ENCODE measurements around the gene HOMEZ.
"Not testable (repeated sequence)": the region's sequence is repeated elsewhere in the genome, so short reads cannot be mapped to it uniquely, and the experiment has no call there.

HOMEZ gene

DNA sequence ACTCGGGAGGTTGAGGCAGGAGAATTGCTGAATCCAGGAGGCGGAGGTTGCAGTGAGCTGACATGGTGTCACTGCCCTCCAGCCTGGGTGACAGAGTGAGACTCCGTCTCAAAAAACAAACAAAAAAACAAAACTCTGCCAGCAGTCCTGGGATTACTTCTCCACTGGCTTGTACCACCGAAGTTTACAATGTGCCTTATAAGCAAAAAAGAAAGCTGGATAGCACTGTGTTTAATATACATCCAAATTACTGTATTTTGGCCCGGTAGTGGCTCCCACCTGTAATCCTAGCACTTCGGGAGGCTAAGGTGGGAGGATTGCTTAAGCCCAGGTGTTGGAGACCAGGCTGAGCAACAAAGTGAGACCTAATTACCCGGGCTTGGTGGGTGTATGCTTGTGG, 16.7 kb downstream of the HOMEZ start:
- DNase-seq (ENCODE audit: extremely low spot score): no peak
- ChIA-PET POLR2A (interaction anchor here (1.2 to 5.2 kb wide), 3 partner anchors 17 to 37 kb away, joined by 3 to 18 read pairs (median 5); partner anchors contain the start of genes BCL2L2, HOMEZ and PPP1R3E), CTCF (no interaction called here)
- TF ChIP-seq CTBP1 (IDR thresholded peaks at IDR 0.05; ENCODE audit: borderline replicate concordance) (no peak), TARDBP (IDR thresholded peaks at IDR 0.05) (no peak), BHLHE40 (IDR thresholded peaks at IDR 0.05; ENCODE audit: borderline replicate concordance) (no peak), HDGF (IDR thresholded peaks at IDR 0.05; ENCODE audit: borderline replicate concordance) (no peak), L3MBTL2 (conservative IDR thresholded peaks at IDR 0.05) (no peak), SUZ12 (IDR thresholded peaks at IDR 0.05) (no peak), SP1 (IDR thresholded peaks at IDR 0.05) (no peak), LEF1 (IDR thresholded peaks at IDR 0.05; ENCODE audit: borderline replicate concordance) (no peak), FOXM1 (IDR thresholded peaks at IDR 0.05; ENCODE audit: borderline replicate concordance) (no peak)

DNA sequence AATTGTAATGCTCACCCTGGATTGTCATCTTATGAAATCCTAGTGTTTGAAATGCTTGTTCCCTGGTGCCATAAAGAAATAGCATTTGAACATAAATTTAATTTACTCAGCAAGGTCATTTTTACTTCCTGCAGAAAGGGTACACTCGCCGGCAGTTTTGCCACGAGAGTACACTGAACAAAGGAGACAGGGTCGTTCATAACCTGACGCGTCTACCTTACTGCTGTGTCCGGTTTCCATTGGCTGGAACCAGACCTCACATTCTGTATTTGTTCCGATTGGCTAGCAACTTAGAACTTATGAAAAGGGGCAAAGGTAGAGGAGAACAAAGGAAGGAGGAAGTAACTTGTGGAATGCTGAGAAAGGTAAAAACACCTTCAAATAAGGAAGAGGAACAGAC, 25.1 kb downstream of the HOMEZ start:
- DNase-seq (ENCODE audit: extremely low spot score): not testable (repeated sequence)
- ChIA-PET POLR2A (interaction anchor here (1.3 to 2.4 kb wide), 3 partner anchors 9 to 41 kb away, joined by 3 to 11 read pairs (median 6); partner anchors contain the start of genes HOMEZ and PPP1R3E), CTCF (interaction anchor here (1.0 kb wide), 1 partner anchor 79 kb away, joined by 3 read pairs; no protein-coding TSS in a partner anchor)

DNA sequence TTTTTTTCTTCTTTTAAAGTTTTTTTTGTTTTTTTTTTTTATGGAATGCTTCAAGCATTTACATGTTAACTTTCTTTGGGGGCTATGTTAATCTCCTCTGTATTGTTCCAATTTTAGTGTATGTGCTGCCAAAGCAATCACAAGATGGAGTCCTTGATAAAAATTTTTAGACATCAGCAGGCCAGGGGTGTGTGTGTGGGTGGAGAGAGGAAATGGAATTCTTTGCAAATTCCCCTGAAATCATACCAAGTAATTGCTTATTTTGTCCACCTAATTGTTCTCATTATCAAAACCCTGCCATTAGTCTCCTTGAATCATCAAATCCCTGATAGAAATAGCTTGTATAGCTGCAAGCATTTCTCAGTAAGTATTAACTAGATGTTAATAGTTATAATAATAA, 26.5 kb downstream of the HOMEZ start:
- TF ChIP-seq TARDBP (IDR thresholded peaks at IDR 0.05) (no peak), LEF1 (IDR thresholded peaks at IDR 0.05; ENCODE audit: borderline replicate concordance) (no peak), SUZ12 (IDR thresholded peaks at IDR 0.05) (no peak)
- ChIA-PET POLR2A (interaction anchor here (1.3 to 2.4 kb wide), 3 partner anchors 11 to 43 kb away, joined by 3 to 11 read pairs (median 6); partner anchors contain the start of genes HOMEZ and PPP1R3E), CTCF (interaction anchor here (0.7 to 1.3 kb wide), 2 partner anchors 42 to 102 kb away, joined by 4 to 5 read pairs; no protein-coding TSS in a partner anchor)
- no peak for DNase-seq (ENCODE audit: extremely low spot score)

DNA sequence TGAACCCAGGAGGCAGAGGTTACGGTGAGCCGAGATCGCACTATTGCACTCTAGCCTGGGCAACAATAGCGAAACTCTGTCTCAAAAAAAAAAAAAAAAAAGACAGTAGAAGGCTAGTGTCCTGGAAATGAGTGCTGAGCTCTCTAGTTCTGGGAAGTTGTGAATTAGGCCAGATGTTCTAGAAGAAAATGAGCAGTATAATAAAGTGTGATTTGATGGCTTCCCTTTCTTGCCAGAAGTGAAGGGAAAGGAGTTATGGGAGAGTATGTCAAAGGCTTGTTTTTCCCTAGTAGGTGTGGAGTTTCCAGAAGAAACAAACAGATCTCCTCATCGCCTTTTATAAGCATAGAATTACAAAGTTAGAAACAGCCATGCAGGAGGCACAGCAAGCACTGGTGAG, 27.7 kb downstream of the HOMEZ start:
- TF ChIP-seq SUZ12 (IDR thresholded peaks at IDR 0.05): no peak
- TF ChIP-seq LEF1 (IDR thresholded peaks at IDR 0.05; ENCODE audit: borderline replicate concordance): no peak
- TF ChIP-seq FOXM1 (IDR thresholded peaks at IDR 0.05; ENCODE audit: borderline replicate concordance): no peak
- TF ChIP-seq CTBP1 (IDR thresholded peaks at IDR 0.05; ENCODE audit: borderline replicate concordance): no peak
- no peak for TF ChIP-seq FOXK2 (IDR thresholded peaks at IDR 0.05)
- no peak for TF ChIP-seq NFRKB (IDR thresholded peaks at IDR 0.05)
- TF ChIP-seq ZNF384 (IDR thresholded peaks at IDR 0.05): no peak
- no peak for TF ChIP-seq L3MBTL2 (conservative IDR thresholded peaks at IDR 0.05)
- TF ChIP-seq ELF4 (IDR thresholded peaks at IDR 0.05): no peak
- no peak for TF ChIP-seq FOXA1 (IDR thresholded peaks at IDR 0.05)
- no peak for TF ChIP-seq ARNT (IDR thresholded peaks at IDR 0.05)
- TF ChIP-seq SP1 (IDR thresholded peaks at IDR 0.05): no peak
- TF ChIP-seq HDGF (IDR thresholded peaks at IDR 0.05; ENCODE audit: borderline replicate concordance): no peak
- no peak for TF ChIP-seq TARDBP (IDR thresholded peaks at IDR 0.05)
- no peak for TF ChIP-seq BHLHE40 (IDR thresholded peaks at IDR 0.05; ENCODE audit: borderline replicate concordance)
- TF ChIP-seq, protein P1, sequence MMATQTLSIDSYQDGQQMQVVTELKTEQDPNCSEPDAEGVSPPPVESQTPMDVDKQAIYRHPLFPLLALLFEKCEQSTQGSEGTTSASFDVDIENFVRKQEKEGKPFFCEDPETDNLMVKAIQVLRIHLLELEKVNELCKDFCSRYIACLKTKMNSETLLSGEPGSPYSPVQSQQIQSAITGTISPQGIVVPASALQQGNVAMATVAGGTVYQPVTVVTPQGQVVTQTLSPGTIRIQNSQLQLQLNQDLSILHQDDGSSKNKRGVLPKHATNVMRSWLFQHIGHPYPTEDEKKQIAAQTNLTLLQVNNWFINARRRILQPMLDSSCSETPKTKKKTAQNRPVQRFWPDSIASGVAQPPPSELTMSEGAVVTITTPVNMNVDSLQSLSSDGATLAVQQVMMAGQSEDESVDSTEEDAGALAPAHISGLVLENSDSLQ (IDR thresholded peaks at IDR 0.05): no peak
- ChIA-PET POLR2A (no interaction called here), CTCF (interaction anchor here (0.7 kb wide), 1 partner anchor 87 kb away, joined by 6 read pairs; no protein-coding TSS in a partner anchor)
- no peak for DNase-seq (ENCODE audit: extremely low spot score)

DNA sequence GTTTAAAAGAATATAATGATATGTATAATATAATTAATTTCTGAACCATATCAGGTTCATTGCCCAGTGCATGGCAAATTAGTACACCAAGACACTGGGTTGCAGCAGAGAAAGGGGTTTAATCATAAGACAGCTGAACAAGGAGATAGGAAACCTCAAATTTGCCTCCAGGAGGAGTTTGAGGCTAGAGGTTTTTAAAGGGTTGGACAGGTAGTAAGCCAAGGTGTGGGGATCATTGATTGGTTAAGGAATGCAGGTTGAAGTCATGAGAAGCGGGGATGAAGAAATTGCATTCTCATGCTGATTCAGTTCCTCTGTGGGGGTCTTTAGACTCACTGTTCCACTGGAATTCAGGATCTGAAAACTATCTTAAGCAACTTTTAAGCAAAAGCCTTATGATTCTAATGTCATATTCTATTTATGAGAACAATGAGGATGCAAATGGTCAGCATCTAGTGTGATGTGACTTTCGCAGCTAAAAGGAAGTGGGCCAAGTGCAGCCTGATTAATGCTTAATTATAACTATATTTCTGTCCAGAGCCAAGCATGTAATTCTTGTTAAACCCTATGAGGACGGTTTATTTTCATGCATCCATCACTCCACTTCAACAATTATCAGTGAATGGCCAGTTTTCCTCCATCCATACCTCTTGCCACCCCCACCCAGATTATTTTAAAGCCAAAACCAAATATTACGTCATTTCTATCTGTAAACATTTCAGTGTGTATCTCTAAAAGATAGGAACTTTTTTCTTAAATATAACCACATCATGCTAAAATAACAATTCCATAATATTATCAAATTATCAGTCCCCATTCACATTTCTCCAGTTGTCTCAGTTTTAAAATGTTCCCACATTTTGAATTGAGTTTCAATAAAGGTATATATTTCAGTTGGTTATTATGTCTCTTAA, 33.3 kb downstream of the HOMEZ start:
- DNase-seq (ENCODE audit: extremely low spot score): no peak
- CTCF ChIA-PET: no interaction called here
- TF ChIP-seq ZNF384 (IDR thresholded peaks at IDR 0.05) (no peak), FOXK2 (IDR thresholded peaks at IDR 0.05) (no peak), L3MBTL2 (conservative IDR thresholded peaks at IDR 0.05) (no peak), BHLHE40 (IDR thresholded peaks at IDR 0.05; ENCODE audit: borderline replicate concordance) (no peak), LEF1 (IDR thresholded peaks at IDR 0.05; ENCODE audit: borderline replicate concordance) (no peak), FOXA1 (IDR thresholded peaks at IDR 0.05) (no peak), FOXM1 (IDR thresholded peaks at IDR 0.05; ENCODE audit: borderline replicate concordance) (no peak), HDGF (IDR thresholded peaks at IDR 0.05; ENCODE audit: borderline replicate concordance) (no peak), NFRKB (IDR thresholded peaks at IDR 0.05) (no peak), SP1 (IDR thresholded peaks at IDR 0.05) (no peak)
- POLR2A ChIA-PET: no interaction called here

DNA sequence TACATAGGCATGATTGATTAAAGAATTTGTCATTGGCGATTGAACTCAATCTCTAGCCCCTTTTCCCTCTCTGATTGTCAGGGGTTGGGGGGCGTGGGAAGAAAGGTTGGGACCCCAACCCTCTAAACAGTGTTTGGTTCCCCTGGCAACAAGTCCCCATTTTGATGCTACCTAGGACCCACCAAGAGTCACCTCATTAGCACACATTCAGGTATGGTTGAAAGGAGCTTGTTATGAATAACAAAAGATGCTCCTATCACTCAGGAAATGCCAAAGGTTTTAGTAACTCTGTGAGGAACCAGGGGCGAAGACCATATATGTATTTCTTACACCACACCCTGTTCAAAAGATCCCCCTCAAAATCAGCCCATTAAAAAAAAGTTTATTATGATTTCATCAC, 33.9 kb downstream of the HOMEZ start:
- TF ChIP-seq SUZ12 (IDR thresholded peaks at IDR 0.05) (no peak), FOXK2 (IDR thresholded peaks at IDR 0.05) (no peak), ZNF384 (IDR thresholded peaks at IDR 0.05) (no peak), CTBP1 (IDR thresholded peaks at IDR 0.05; ENCODE audit: borderline replicate concordance) (no peak), ARNT (IDR thresholded peaks at IDR 0.05) (no peak), NFRKB (IDR thresholded peaks at IDR 0.05) (no peak), HDGF (IDR thresholded peaks at IDR 0.05; ENCODE audit: borderline replicate concordance) (no peak), FOXM1 (IDR thresholded peaks at IDR 0.05; ENCODE audit: borderline replicate concordance) (no peak), TARDBP (IDR thresholded peaks at IDR 0.05) (no peak)
- TF ChIP-seq, protein P1 (IDR thresholded peaks at IDR 0.05): no peak
- CTCF ChIA-PET: no interaction called here
- DNase-seq (ENCODE audit: extremely low spot score): no peak
- POLR2A ChIA-PET: no interaction called here

DNA sequence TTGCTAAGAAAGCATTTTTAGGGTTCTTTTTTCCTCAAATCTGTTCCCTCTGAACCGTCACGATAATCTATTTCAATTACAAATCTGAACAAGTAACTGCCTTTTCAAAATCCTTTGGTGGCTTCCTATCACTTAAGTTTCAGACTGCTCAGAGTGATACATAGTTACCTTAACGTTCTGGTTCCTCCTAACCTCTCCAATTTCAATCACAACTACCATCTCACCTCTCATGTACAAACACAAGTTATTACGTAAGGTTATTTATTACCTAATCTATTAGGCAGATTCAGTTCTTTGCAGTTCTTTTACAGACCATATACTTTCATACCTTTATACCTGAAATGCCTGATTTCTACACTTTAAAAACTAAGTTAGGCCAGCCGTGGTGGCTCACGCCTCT, 36.1 kb downstream of the HOMEZ start:
- ChIA-PET CTCF (no interaction called here), POLR2A (no interaction called here)
- TF ChIP-seq, protein P1 (IDR thresholded peaks at IDR 0.05): no peak
- TF ChIP-seq FOXK2 (IDR thresholded peaks at IDR 0.05) (no peak), HDGF (IDR thresholded peaks at IDR 0.05; ENCODE audit: borderline replicate concordance) (no peak), ARNT (IDR thresholded peaks at IDR 0.05) (no peak), LEF1 (IDR thresholded peaks at IDR 0.05; ENCODE audit: borderline replicate concordance) (no peak), ZNF384 (IDR thresholded peaks at IDR 0.05) (no peak), FOXA1 (IDR thresholded peaks at IDR 0.05) (no peak), FOXM1 (IDR thresholded peaks at IDR 0.05; ENCODE audit: borderline replicate concordance) (no peak), ELF4 (IDR thresholded peaks at IDR 0.05) (no peak), BHLHE40 (IDR thresholded peaks at IDR 0.05; ENCODE audit: borderline replicate concordance) (no peak), SP1 (IDR thresholded peaks at IDR 0.05) (no peak), TARDBP (IDR thresholded peaks at IDR 0.05) (no peak), SUZ12 (IDR thresholded peaks at IDR 0.05) (no peak), L3MBTL2 (conservative IDR thresholded peaks at IDR 0.05) (no peak), CTBP1 (IDR thresholded peaks at IDR 0.05; ENCODE audit: borderline replicate concordance) (no peak), NFRKB (IDR thresholded peaks at IDR 0.05) (no peak)
- no peak for DNase-seq (ENCODE audit: extremely low spot score)
